HEK293 (cell line): ENCODE measurements around the gene FLT4.

ENCODE experiments used
- HOXC10 ChIP-seq: sonication (generic); formaldehyde crosslinking; IDR thresholded peaks from 2 replicates; pipeline ENCODE4 v1.8.1; 2023; ENCODE audit warnings: mild to moderate bottlenecking, missing genetic modification reagents
- HOXD13 ChIP-seq: sonication (generic); formaldehyde crosslinking; IDR thresholded peaks from 2 replicates; pipeline ENCODE4 v1.8.0; 2022; ENCODE audit warnings: missing genetic modification reagents, borderline replicate concordance
- INSM2 ChIP-seq: fragments of 450-650 bp; formaldehyde crosslinking; IDR thresholded peaks from 2 replicates; pipeline ENCODE4 v1.5.1; 2016; ENCODE audit warnings: missing biosample characterization, missing genetic modification characterization
- KLF16 ChIP-seq: fragments of 450-650 bp; formaldehyde crosslinking; IDR thresholded peaks from 2 replicates; pipeline ENCODE4 v1.5.1; 2017; ENCODE audit warnings: missing biosample characterization, missing genetic modification characterization
- OVOL3 ChIP-seq: fragments of 450-650 bp; formaldehyde crosslinking; IDR thresholded peaks from 2 replicates; pipeline ENCODE4 v1.5.1; 2016; ENCODE audit warnings: missing biosample characterization, missing genetic modification characterization
- PRDM10 ChIP-seq: fragments of 450-650 bp; formaldehyde crosslinking; IDR thresholded peaks from 2 replicates; pipeline ENCODE4 v1.5.1; 2016; ENCODE audit warnings: missing biosample characterization, missing genetic modification characterization
- ZBTB20 ChIP-seq: fragments of 450-650 bp; formaldehyde crosslinking; IDR thresholded peaks from 2 replicates; pipeline ENCODE4 v1.5.1; 2016; ENCODE audit warnings: missing biosample characterization, missing genetic modification characterization
- ZNF16 ChIP-seq: fragments of 450-650 bp; formaldehyde crosslinking; IDR thresholded peaks from 2 replicates; pipeline ENCODE4 v1.5.1; 2016; ENCODE audit warnings: low read depth, missing biosample characterization, missing genetic modification characterization
- ZNF169 ChIP-seq: fragments of 450-650 bp; formaldehyde crosslinking; IDR thresholded peaks from 2 replicates; pipeline ENCODE4 v1.5.1; 2016; ENCODE audit warnings: missing biosample characterization, missing genetic modification characterization
- ZNF223 ChIP-seq: fragments of 450-650 bp; formaldehyde crosslinking; IDR thresholded peaks from 2 replicates; pipeline ENCODE4 v1.5.1; 2016; ENCODE audit warnings: missing biosample characterization, missing genetic modification characterization
- ZNF23 ChIP-seq: fragments of 450-650 bp; formaldehyde crosslinking; IDR thresholded peaks from 2 replicates; pipeline ENCODE4 v1.5.1; 2016; ENCODE audit warnings: missing biosample characterization, missing genetic modification characterization, borderline replicate concordance
- ZNF292 ChIP-seq: fragments of 450-650 bp; formaldehyde crosslinking; IDR thresholded peaks from 2 replicates; pipeline ENCODE4 v1.5.1; 2016; ENCODE audit warnings: low read depth, missing biosample characterization, missing genetic modification characterization, borderline replicate concordance
- ZNF362 ChIP-seq: fragments of 450-650 bp; formaldehyde crosslinking; IDR thresholded peaks from 2 replicates; pipeline ENCODE4 v1.5.1; 2016; ENCODE audit warnings: missing biosample characterization, missing genetic modification characterization
- ZNF510 ChIP-seq: fragments of 450-650 bp; formaldehyde crosslinking; IDR thresholded peaks from 2 replicates; pipeline ENCODE4 v1.5.1; 2018; ENCODE audit warnings: mild to moderate bottlenecking, missing genetic modification characterization, missing biosample characterization; ENCODE audit not compliant: insufficient replicate concordance
- ZNF555 ChIP-seq: fragments of 450-650 bp; formaldehyde crosslinking; conservative IDR thresholded peaks from 2 replicates; pipeline ENCODE4 v1.5.1; 2017; ENCODE audit warnings: missing biosample characterization, mild to moderate bottlenecking, missing genetic modification characterization, inconsistent platforms
- ZNF658 ChIP-seq: fragments of 450-650 bp; formaldehyde crosslinking; IDR thresholded peaks from 2 replicates; pipeline ENCODE4; 2016; ENCODE audit warnings: missing biosample characterization, missing genetic modification characterization
- TF ChIP-seq, protein P1 (sequence below): sonication (generic); formaldehyde crosslinking; IDR thresholded peaks from 2 replicates; pipeline ENCODE4 v1.8.1; 2022; ENCODE audit warnings: mild to moderate bottlenecking, moderate library complexity, missing genetic modification reagents
- TF ChIP-seq, protein P2 (sequence below): fragments of 450-650 bp; formaldehyde crosslinking; conservative IDR thresholded peaks from 2 replicates; pipeline ENCODE4 v1.5.1; 2016; ENCODE audit warnings: low read depth, missing biosample characterization, missing genetic modification characterization
- TF ChIP-seq, protein P3 (sequence below): fragments of 450-650 bp; formaldehyde crosslinking; IDR thresholded peaks from 2 replicates; pipeline ENCODE4 v1.5.1; 2017; ENCODE audit warnings: missing biosample characterization, missing genetic modification characterization

Gene FLT4

DNA sequence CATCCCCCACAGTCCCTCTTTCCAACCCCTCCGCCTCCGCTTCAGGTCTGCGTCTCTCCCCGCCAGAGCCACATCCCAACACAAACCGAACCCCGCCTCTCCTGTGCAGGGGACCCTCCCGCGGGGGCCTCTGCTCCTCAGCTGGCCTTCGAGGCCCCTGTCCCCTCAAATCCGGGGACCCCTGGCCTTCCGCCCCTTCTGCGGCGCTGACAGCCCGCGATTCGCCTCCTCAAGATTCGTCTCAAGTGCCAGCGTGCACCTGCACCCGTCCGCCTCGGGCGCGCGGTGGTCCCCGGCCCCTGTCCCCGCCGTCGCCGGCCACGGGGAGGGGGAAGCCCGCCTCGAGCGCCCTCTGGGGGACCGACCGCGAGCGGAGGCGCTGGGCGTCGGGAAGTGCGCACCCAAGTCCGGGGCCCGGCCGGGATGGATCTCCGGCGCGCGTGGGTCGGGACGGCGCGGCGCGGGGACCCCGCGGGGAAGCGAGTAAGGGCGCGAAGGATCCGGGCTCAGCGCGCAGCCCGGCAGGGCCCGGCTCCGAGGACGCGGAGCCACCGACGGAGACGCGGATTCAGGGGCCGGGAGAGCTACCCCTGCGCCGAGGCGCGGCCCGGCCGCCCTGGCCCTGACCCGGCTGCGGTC is 623 bp downstream of the FLT4 start (continued):
- no peak for TF ChIP-seq ZNF362 (tag by site-specific recombination)
- TF ChIP-seq ZBTB20 = peak; percentile 60
- TF ChIP-seq ZNF169 (tag by site-specific recombination) = no peak
- TF ChIP-seq HOXD13 (CRISPR knock-in tag) = no peak
- TF ChIP-seq, protein P1, sequence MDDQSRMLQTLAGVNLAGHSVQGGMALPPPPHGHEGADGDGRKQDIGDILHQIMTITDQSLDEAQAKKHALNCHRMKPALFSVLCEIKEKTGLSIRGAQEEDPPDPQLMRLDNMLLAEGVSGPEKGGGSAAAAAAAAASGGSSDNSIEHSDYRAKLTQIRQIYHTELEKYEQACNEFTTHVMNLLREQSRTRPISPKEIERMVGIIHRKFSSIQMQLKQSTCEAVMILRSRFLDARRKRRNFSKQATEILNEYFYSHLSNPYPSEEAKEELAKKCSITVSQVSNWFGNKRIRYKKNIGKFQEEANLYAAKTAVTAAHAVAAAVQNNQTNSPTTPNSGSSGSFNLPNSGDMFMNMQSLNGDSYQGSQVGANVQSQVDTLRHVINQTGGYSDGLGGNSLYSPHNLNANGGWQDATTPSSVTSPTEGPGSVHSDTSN (CRISPR knock-in tag) = no peak
- no peak for TF ChIP-seq ZNF510 (tag by site-specific recombination)
- TF ChIP-seq, protein P2, sequence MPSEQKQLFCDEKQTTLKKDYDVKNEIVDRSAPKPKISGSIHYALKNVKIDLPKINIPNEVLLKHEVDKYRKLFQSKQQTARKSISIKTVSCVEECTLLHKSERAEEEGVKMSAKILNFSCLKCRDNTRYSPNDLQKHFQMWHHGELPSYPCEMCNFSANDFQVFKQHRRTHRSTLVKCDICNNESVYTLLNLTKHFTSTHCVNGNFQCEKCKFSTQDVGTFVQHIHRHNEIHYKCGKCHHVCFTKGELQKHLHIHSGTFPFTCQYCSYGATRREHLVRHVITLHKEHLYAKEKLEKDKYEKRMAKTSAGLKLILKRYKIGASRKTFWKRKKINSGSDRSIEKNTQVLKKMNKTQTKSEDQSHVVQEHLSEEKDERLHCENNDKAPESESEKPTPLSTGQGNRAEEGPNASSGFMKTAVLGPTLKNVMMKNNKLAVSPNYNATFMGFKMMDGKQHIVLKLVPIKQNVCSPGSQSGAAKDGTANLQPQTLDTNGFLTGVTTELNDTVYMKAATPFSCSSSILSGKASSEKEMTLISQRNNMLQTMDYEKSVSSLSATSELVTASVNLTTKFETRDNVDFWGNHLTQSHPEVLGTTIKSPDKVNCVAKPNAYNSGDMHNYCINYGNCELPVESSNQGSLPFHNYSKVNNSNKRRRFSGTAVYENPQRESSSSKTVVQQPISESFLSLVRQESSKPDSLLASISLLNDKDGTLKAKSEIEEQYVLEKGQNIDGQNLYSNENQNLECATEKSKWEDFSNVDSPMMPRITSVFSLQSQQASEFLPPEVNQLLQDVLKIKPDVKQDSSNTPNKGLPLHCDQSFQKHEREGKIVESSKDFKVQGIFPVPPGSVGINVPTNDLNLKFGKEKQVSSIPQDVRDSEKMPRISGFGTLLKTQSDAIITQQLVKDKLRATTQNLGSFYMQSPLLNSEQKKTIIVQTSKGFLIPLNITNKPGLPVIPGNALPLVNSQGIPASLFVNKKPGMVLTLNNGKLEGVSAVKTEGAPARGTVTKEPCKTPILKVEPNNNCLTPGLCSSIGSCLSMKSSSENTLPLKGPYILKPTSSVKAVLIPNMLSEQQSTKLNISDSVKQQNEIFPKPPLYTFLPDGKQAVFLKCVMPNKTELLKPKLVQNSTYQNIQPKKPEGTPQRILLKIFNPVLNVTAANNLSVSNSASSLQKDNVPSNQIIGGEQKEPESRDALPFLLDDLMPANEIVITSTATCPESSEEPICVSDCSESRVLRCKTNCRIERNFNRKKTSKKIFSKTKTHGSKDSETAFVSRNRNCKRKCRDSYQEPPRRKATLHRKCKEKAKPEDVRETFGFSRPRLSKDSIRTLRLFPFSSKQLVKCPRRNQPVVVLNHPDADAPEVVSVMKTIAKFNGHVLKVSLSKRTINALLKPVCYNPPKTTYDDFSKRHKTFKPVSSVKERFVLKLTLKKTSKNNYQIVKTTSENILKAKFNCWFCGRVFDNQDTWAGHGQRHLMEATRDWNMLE (tag by site-specific recombination) = no peak
- peak; percentile 65 for TF ChIP-seq PRDM10 (tag by site-specific recombination)
- no peak for TF ChIP-seq ZNF223 (tag by site-specific recombination)
- no peak for TF ChIP-seq INSM2 (tag by site-specific recombination)
- no peak for TF ChIP-seq HOXC10
- no peak for TF ChIP-seq KLF16
- TF ChIP-seq, protein P3, sequence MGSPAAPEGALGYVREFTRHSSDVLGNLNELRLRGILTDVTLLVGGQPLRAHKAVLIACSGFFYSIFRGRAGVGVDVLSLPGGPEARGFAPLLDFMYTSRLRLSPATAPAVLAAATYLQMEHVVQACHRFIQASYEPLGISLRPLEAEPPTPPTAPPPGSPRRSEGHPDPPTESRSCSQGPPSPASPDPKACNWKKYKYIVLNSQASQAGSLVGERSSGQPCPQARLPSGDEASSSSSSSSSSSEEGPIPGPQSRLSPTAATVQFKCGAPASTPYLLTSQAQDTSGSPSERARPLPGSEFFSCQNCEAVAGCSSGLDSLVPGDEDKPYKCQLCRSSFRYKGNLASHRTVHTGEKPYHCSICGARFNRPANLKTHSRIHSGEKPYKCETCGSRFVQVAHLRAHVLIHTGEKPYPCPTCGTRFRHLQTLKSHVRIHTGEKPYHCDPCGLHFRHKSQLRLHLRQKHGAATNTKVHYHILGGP = no peak
- TF ChIP-seq ZNF292 (tag by site-specific recombination) = no peak
- no peak for TF ChIP-seq ZNF555
- TF ChIP-seq OVOL3 (tag by site-specific recombination) = no peak
- TF ChIP-seq ZNF658 (tag by site-specific recombination) = no peak
- no peak for TF ChIP-seq ZNF16
- TF ChIP-seq ZNF23 (tag by site-specific recombination) = no peak
